Cardiac atrium fibroblast (primary cell): Measurements from ENCODE around the gene MAGEB6B. TPM values are rescaled to one million over a fixed set of nuclear protein-coding genes. Genes with fewer than 3 reads are reported as not detected.

Experiments used
- total RNA-seq: library from RNA; depleted of rRNA; stranded (reverse); fragments of >200 nt; gene quantifications from 2 replicates; pipeline ENCODE4 v1.2.3, GENCODE V29; 2015

MAGEB6B gene, protein sequence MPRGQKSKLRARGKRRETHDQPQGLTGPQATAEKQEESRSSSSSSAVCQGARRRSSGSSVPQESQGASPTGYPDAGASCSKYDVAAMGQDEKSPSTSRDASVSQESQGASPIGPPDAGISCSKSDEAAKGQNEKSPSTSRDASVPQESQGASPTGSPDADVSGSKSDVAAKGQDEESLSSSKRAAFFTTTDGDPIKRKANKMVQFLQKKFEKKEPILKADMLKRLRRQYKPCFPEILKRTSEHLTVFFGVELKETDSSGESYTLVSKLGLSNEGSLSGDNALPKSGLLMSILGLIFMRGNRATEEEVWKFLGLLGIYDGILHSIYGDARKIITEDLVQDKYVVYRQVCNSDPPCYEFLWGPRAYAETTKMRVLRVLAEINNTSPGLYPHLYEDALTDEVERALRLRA
- total RNA-seq: not detected in 2 replicates

DNA sequence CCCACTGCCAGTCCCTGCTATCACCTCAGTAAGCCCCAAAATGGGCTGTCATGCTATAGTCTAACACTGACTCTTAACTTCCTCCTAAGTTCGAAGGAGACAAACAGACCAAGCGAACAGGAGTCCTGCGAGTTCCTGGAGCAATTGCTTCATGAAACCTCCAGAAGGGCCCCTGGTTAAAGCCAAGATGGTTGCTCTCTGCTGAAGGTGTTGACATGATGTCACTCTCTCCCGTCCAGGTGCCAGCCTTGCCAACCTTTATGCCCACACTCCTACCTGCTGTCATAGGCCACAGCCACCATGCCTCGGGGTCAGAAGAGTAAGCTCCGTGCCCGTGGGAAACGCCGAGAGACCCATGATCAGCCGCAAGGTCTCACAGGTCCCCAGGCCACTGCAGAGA, at the start of gene MAGEB6B:
Gene MAGEB6B, plus strand, starts transcription at position 301 of the 400 bp plus-strand sequence. Its CDS starts 0 bp downstream, at position 301.

DNA sequence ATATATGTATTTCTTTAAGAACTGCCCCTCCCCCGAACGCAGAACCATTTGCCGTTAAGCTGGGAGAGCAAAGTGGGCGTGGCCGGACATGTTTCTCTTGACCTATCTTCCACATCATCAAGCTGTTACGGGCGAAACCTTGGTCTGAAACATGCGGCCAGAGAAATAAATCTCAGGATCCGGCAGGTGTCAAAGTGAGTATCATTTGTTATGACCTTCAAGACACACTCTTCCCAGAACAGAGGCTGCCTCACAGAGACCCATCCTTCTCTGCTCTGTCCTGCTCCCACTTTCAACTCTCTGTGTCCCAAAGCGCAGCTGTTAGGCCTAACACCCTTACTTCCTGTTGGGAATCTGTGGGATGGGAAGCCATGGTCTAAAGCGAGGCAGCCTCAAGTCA, 22.1 kb upstream of the MAGEB6B start, which contains the start of gene MAGEB18:
Gene MAGEB18, plus strand, starts transcription at position 70 of the 400 bp plus-strand sequence. CDS start 643 bp downstream, outside the sequence.

DNA sequence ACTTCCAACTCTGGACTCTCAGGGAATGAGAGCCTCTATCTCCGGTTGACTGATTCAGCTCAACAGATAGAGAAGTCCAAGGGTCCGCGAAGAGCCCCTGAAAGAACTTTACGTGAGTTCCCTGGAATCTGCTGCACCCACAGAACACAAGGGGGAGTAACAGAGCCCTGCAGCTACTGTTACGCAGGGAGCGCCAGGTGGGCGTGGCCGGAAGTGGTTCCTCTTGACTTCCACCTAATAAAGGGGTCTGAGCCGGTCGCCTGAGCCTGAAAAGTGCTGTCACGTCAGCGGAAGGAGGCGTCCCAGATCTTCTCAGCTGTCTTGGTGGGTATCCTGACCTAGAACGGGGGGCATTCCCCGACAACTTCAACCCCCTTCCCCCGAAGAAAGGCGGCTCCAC, 31.8 kb downstream of the MAGEB6B start, which contains the start of gene MAGEB6:
Gene MAGEB6, plus strand, starts transcription at position 237 of the 400 bp plus-strand sequence. CDS start 1,407 bp downstream, outside the sequence.

Other genes with a start within 250 kb of the MAGEB6B start
- gene MAGEB18, start 22.3 kb upstream of the MAGEB6B start, total RNA-seq: not detected in 2 replicates
- gene MAGEB6, start 31.8 kb downstream of the MAGEB6B start, total RNA-seq: not detected in 2 replicates
- gene MAGEB5, start 55.6 kb downstream of the MAGEB6B start, total RNA-seq: not detected in 2 replicates